RWPE2 (cell line): ENCODE results near the gene SUGCT.

Source experiments
- ATAC-seq: fragments of 200-7000 bp; cut with Tn5 transposase; 3 replicates; pipeline ENCODE4 v1.9.1; 2021; ENCODE audit warnings: low read depth
- DNase-seq: peaks from one replicate; pipeline ENCODE4 v3.0.0-alpha.2; 2020; ENCODE audit warnings: low spot score
- H3K27ac ChIP-seq: fragments of 450-650 bp; 2 replicates; pipeline ENCODE4 v1.5.1; 2017; ENCODE audit warnings: mild to moderate bottlenecking; ENCODE audit not compliant: poor library complexity, severe bottlenecking
- H3K27me3 ChIP-seq: fragments of 250-450 bp; sonication (Bioruptor Pico); 2 replicates; pipeline ENCODE4 v1.5.1; 2021; ENCODE audit warnings: mild to moderate bottlenecking, moderate library complexity; ENCODE audit not compliant: insufficient read depth, poor library complexity, severe bottlenecking
- H3K36me3 ChIP-seq: fragments of 250-450 bp; sonication (Bioruptor Pico); 2 replicates; pipeline ENCODE4 v1.5.1; 2020; ENCODE audit warnings: low read depth, mild to moderate bottlenecking, moderate library complexity
- H3K4me1 ChIP-seq: fragments of 250-450 bp; sonication (Bioruptor Pico); 2 replicates; pipeline ENCODE4 v1.5.1; 2021; ENCODE audit warnings: mild to moderate bottlenecking, moderate library complexity; ENCODE audit not compliant: insufficient read depth, poor library complexity, severe bottlenecking
- H3K4me3 ChIP-seq: fragments of 250-450 bp; sonication (Bioruptor Pico); 2 replicates; pipeline ENCODE4 v1.5.1; 2021; ENCODE audit warnings: mild to moderate bottlenecking, moderate library complexity; ENCODE audit not compliant: severe bottlenecking
- H3K9me3 ChIP-seq: fragments of 250-450 bp; sonication (Bioruptor Pico); 2 replicates; pipeline ENCODE4 v1.5.1; 2021; ENCODE audit warnings: mild to moderate bottlenecking, moderate library complexity; ENCODE audit not compliant: severe bottlenecking
- TF ChIP-seq, protein P1 (sequence below): fragments of 450-650 bp; IDR thresholded peaks from one replicate; pipeline ENCODE4 v1.5.1; 2017; ENCODE audit warnings: mild to moderate bottlenecking, moderate library complexity; ENCODE audit not compliant: poor library complexity, severe bottlenecking

The SUGCT gene

DNA sequence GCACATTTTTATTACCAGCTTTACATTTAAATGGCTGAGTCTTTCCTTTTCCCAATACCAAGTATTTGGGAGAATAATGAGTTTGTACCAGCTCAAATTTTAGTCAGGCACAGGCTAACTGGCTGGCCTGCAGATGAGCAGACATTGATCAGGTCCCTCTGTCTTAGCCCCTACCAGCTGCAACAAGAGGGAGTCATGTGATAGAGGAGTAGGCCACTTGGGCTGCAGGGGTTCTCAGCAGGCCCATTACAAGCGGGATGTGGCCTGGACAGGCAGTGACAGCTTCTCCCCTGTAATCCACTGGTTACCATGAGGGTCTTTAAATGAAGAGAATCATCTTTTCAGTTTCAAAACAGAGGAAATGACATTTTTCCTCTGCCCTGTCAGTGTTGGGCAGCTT is 283.6 kb downstream of the SUGCT start:
- Histone ChIP-seq H3K36me3 (no peaks in the 10 kb centered on the region), H3K27ac (no peak overlapping the region), H3K4me3 (no peak overlapping the region), H3K4me1 (no peaks in the 10 kb centered on the region), H3K27me3 (no peaks in the 10 kb centered on the region), H3K9me3 (no peaks in the 10 kb centered on the region)
- TF ChIP-seq, protein P1, sequence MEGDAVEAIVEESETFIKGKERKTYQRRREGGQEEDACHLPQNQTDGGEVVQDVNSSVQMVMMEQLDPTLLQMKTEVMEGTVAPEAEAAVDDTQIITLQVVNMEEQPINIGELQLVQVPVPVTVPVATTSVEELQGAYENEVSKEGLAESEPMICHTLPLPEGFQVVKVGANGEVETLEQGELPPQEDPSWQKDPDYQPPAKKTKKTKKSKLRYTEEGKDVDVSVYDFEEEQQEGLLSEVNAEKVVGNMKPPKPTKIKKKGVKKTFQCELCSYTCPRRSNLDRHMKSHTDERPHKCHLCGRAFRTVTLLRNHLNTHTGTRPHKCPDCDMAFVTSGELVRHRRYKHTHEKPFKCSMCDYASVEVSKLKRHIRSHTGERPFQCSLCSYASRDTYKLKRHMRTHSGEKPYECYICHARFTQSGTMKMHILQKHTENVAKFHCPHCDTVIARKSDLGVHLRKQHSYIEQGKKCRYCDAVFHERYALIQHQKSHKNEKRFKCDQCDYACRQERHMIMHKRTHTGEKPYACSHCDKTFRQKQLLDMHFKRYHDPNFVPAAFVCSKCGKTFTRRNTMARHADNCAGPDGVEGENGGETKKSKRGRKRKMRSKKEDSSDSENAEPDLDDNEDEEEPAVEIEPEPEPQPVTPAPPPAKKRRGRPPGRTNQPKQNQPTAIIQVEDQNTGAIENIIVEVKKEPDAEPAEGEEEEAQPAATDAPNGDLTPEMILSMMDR, result no peak
- no peak for ATAC-seq
- no peak for DNase-seq

GRCh38 chr7:40418983-40419382 is 284.2 kb downstream of the SUGCT start:
- DNase-seq (no peak), ATAC-seq (no peak)
- H3K27ac ChIP-seq, result no peak overlapping the region
- H3K36me3 ChIP-seq, result no peaks in the 10 kb centered on the region
- TF ChIP-seq, protein P1, result no peak
- H3K9me3 ChIP-seq, result no peaks in the 10 kb centered on the region
- H3K27me3 ChIP-seq, result no peaks in the 10 kb centered on the region
- H3K4me1 ChIP-seq, result no peaks in the 10 kb centered on the region
- no peak overlapping the region for H3K4me3 ChIP-seq

- no peak for ATAC-seq
- DNase-seq, result no peak
Observed at GRCh38 chr7:40419806-40420205, 285.0 kb downstream of the SUGCT start.

GRCh38 chr7:40421433-40421832 is 286.6 kb downstream of the SUGCT start:
- H3K9me3 ChIP-seq, result no peaks in the 10 kb centered on the region
- no peaks in the 10 kb centered on the region for H3K27me3 ChIP-seq
- no peak for ATAC-seq
- H3K36me3 ChIP-seq, result no peaks in the 10 kb centered on the region
- no peak for DNase-seq
- no peaks in the 10 kb centered on the region for H3K4me1 ChIP-seq
- H3K4me3 ChIP-seq, result no peak overlapping the region
- H3K27ac ChIP-seq, result no peak overlapping the region
- TF ChIP-seq, protein P1, result no peak

More at GRCh38 chr7:40419806-40420205, 285.0 kb downstream of the SUGCT start:
- Histone ChIP-seq H3K9me3 (no peaks in the 10 kb centered on the region), H3K27me3 (no peaks in the 10 kb centered on the region), H3K27ac (no peak overlapping the region), H3K4me1 (no peaks in the 10 kb centered on the region), H3K4me3 (no peak overlapping the region), H3K36me3 (no peaks in the 10 kb centered on the region)
- TF ChIP-seq, protein P1, result no peak

- Histone ChIP-seq H3K4me1 (peaks cover 4% of the 10 kb centered on the region), H3K27me3 (no peaks in the 10 kb centered on the region), H3K27ac (no peak overlapping the region), H3K9me3 (no peaks in the 10 kb centered on the region), H3K4me3 (no peak overlapping the region), H3K36me3 (no peaks in the 10 kb centered on the region)
- DNase-seq (no peak), ATAC-seq (no peak)
- TF ChIP-seq, protein P1, result no peak
Observed at GRCh38 chr7:40425696-40426095, 290.9 kb downstream of the SUGCT start.
